SK-N-MC (cell line): ENCODE measurements around the gene SRRM4.

Experiments used
- EZH2 ChIP-seq: fragments of 200-600 bp; sonication (generic); IDR thresholded peaks from one replicate; pipeline ENCODE4 v1.6.1; 2017; ENCODE audit warnings: antibody characterized with exemption
- POLR2AphosphoS5 ChIP-seq: IDR thresholded peaks from 2 replicates; pipeline ENCODE4 v1.6.1; 2012; ENCODE audit warnings: mild to moderate bottlenecking, low read depth, low read length, borderline replicate concordance

GRCh38 chr12:119008691-119009221, 27.4 kb downstream of the SRRM4 start:
- TF ChIP-seq POLR2AphosphoS5 = no peak
- no peak for TF ChIP-seq EZH2
